WTC11 (cell line): ENCODE data around the gene HYDIN. TPM values are rescaled to one million over a fixed set of nuclear protein-coding genes. Genes with fewer than 3 reads are reported as not detected.

Experiments
- ATAC-seq: fragments of 200-7000 bp; cut with Tn5 transposase; 2 replicates; pipeline ENCODE4 v1.10.0; 2021; ENCODE audit warnings: mild to moderate bottlenecking, moderate library complexity
- CTCF ChIA-PET: fragments of 300-600 bp; sonication (Branson Sonifier 250); formaldehyde crosslinking; loops from one replicate; lab custom pipeline; 2021; ENCODE audit warnings: antibody characterized with exemption; lab: Charles Lee
- POLR2A ChIA-PET: fragments of 350-600 bp; sonication (Branson Sonifier 250); formaldehyde crosslinking; loops from one replicate; lab custom pipeline; 2021; ENCODE audit warnings: antibody characterized with exemption; lab: Charles Lee
- DNase-seq: peaks from one replicate; pipeline ENCODE4 v3.0.0; 2021; ENCODE audit warnings: low spot score
- H3K27ac Mint-ChIP-seq: 2 replicates; pipeline ENCODE4 v1.8.0; 2021; ENCODE audit warnings: mixed read lengths
- H3K27me3 Mint-ChIP-seq: 2 replicates; pipeline ENCODE4 v1.8.0; 2021; ENCODE audit warnings: low read depth, mild to moderate bottlenecking, moderate library complexity, mixed read lengths
- H3K36me3 Mint-ChIP-seq: 2 replicates; pipeline ENCODE4 v1.8.0; 2021; ENCODE audit warnings: mixed read lengths
- H3K4me1 Mint-ChIP-seq: 2 replicates; pipeline ENCODE4 v1.8.0; 2022; ENCODE audit warnings: mixed read lengths
- H3K4me3 Mint-ChIP-seq: 2 replicates; pipeline ENCODE4 v1.8.0; 2021; ENCODE audit warnings: mild to moderate bottlenecking, moderate library complexity, mixed read lengths
- H3K9me3 Mint-ChIP-seq: 2 replicates; pipeline ENCODE4 v1.8.0; 2021; ENCODE audit warnings: mixed read lengths
- ATF3 ChIP-seq: sonication (generic); formaldehyde crosslinking; conservative IDR thresholded peaks from 2 replicates; pipeline ENCODE4 v1.8.1; 2022; ENCODE audit warnings: mild to moderate bottlenecking, missing genetic modification reagents
- CTCF ChIP-seq: fragments of 200-600 bp; IDR thresholded peaks from 2 replicates; pipeline ENCODE4 v1.8.0; 2022; ENCODE audit warnings: antibody characterized with exemption
- ETV6 ChIP-seq: sonication (generic); formaldehyde crosslinking; IDR thresholded peaks from 2 replicates; pipeline ENCODE4 v1.8.1; 2022; ENCODE audit warnings: mild to moderate bottlenecking, missing genetic modification reagents
- GRHL2 ChIP-seq: fragments of 250-450 bp; sonication (Bioruptor Pico); IDR thresholded peaks from 2 replicates; pipeline ENCODE4 v1.8.0; 2022; ENCODE audit warnings: mild to moderate bottlenecking, moderate library complexity; ENCODE audit not compliant: insufficient replicate concordance, severe bottlenecking
- GTF2I ChIP-seq: fragments of 250-450 bp; sonication (Bioruptor Pico); conservative IDR thresholded peaks from 2 replicates; pipeline ENCODE4 v1.4.0; 2021; ENCODE audit warnings: mild to moderate bottlenecking
- IRF2 ChIP-seq: sonication (generic); formaldehyde crosslinking; IDR thresholded peaks from 2 replicates; pipeline ENCODE4 v1.8.0; 2022; ENCODE audit warnings: low read depth, missing genetic modification reagents, borderline replicate concordance
- JAZF1 ChIP-seq: fragments of 250-450 bp; sonication (Bioruptor Pico); IDR thresholded peaks from 2 replicates; pipeline ENCODE4 v1.9.0; 2021; ENCODE audit warnings: moderate library complexity, mild to moderate bottlenecking, inconsistent platforms
- MLX ChIP-seq: sonication (generic); formaldehyde crosslinking; IDR thresholded peaks from 2 replicates; pipeline ENCODE4 v1.8.1; 2023; ENCODE audit warnings: mild to moderate bottlenecking, missing genetic modification reagents, moderate library complexity
- NFYB ChIP-seq: sonication (generic); formaldehyde crosslinking; conservative IDR thresholded peaks from 2 replicates; pipeline ENCODE4 v1.8.0; 2022; ENCODE audit warnings: low read depth, missing genetic modification reagents
- OVOL2 ChIP-seq: fragments of 250-450 bp; sonication (Bioruptor Pico); IDR thresholded peaks from 2 replicates; pipeline ENCODE4 v1.9.0; 2021; ENCODE audit warnings: mild to moderate bottlenecking, borderline replicate concordance
- PRRX2 ChIP-seq: fragments of 250-450 bp; sonication (Bioruptor Pico); IDR thresholded peaks from 2 replicates; pipeline ENCODE4 v1.8.0; 2021; ENCODE audit warnings: mild to moderate bottlenecking
- RELA ChIP-seq: sonication (generic); formaldehyde crosslinking; IDR thresholded peaks from 2 replicates; pipeline ENCODE4 v1.8.1; 2022; ENCODE audit warnings: missing genetic modification reagents, mild to moderate bottlenecking, borderline replicate concordance
- STAT6 ChIP-seq: sonication (generic); formaldehyde crosslinking; conservative IDR thresholded peaks from 2 replicates; pipeline ENCODE4 v1.8.1; 2023; ENCODE audit warnings: mild to moderate bottlenecking, low read depth, missing genetic modification reagents, moderate library complexity
- TEAD4 ChIP-seq: sonication (generic); formaldehyde crosslinking; IDR thresholded peaks from 2 replicates; pipeline ENCODE4 v1.8.0; 2022; ENCODE audit warnings: mild to moderate bottlenecking, missing genetic modification reagents
- USF2 ChIP-seq: sonication (generic); formaldehyde crosslinking; IDR thresholded peaks from 2 replicates; pipeline ENCODE4 v1.8.1; 2023; ENCODE audit warnings: mild to moderate bottlenecking, missing genetic modification reagents, moderate library complexity
- ZBTB21 ChIP-seq: sonication (generic); formaldehyde crosslinking; IDR thresholded peaks from 2 replicates; pipeline ENCODE4 v1.8.1; 2023; ENCODE audit warnings: mild to moderate bottlenecking, missing genetic modification reagents, borderline replicate concordance
- ZBTB43 ChIP-seq: sonication (generic); formaldehyde crosslinking; IDR thresholded peaks from 2 replicates; pipeline ENCODE4 v1.8.1; 2023; ENCODE audit warnings: mild to moderate bottlenecking, missing genetic modification reagents
- ZMAT4 ChIP-seq: fragments of 250-450 bp; sonication (Bioruptor Pico); IDR thresholded peaks from 2 replicates; pipeline ENCODE4 v1.9.0; 2021; ENCODE audit warnings: mild to moderate bottlenecking
- ZNF396 ChIP-seq: fragments of 250-450 bp; sonication (Bioruptor Pico); IDR thresholded peaks from 2 replicates; pipeline ENCODE4 v1.8.0; 2021; ENCODE audit warnings: mild to moderate bottlenecking, moderate library complexity, borderline replicate concordance
- total RNA-seq: library from RNA; stranded (reverse); gene quantifications from 3 replicates; pipeline ENCODE4 v1.2.3, GENCODE V29; 2021

HYDIN gene
- total RNA-seq, 1 experiment from 2014 or later = 2.6 TPM

- H3K27ac Mint-ChIP-seq = no peak overlapping the region
- peaks cover 25% of the 10 kb centered on the region for H3K4me1 Mint-ChIP-seq
- no peaks in the 10 kb centered on the region for H3K9me3 Mint-ChIP-seq
- ATAC-seq (no peak), DNase-seq (no peak)
- no peak overlapping the region for H3K4me3 Mint-ChIP-seq
- POLR2A ChIA-PET = no interaction called here
- no peaks in the 10 kb centered on the region for H3K27me3 Mint-ChIP-seq
- H3K36me3 Mint-ChIP-seq = no peaks in the 10 kb centered on the region
- no peak for TF ChIP-seq JAZF1 (CRISPR knock-in tag)
- TF ChIP-seq ZNF396 (CRISPR knock-in tag) = no peak
- no peak for TF ChIP-seq ZMAT4 (CRISPR knock-in tag)
- TF ChIP-seq ZBTB43 (CRISPR knock-in tag) = no peak
- TF ChIP-seq ETV6 (CRISPR knock-in tag) = no peak
- no peak for TF ChIP-seq USF2 (CRISPR knock-in tag)
- TF ChIP-seq STAT6 = no peak
- TF ChIP-seq ZBTB21 = no peak
- no peak for TF ChIP-seq OVOL2
- TF ChIP-seq ATF3 (CRISPR knock-in tag) = no peak
- TF ChIP-seq NFYB (CRISPR knock-in tag) = no peak
- no peak for TF ChIP-seq TEAD4 (CRISPR knock-in tag)
- no peak for TF ChIP-seq RELA
- no peak for TF ChIP-seq GRHL2 (CRISPR knock-in tag)
- TF ChIP-seq CTCF = no peak
- no peak for TF ChIP-seq IRF2
- TF ChIP-seq MLX (CRISPR knock-in tag) = no peak
- TF ChIP-seq PRRX2 (CRISPR knock-in tag) = no peak
- TF ChIP-seq GTF2I (CRISPR knock-in tag) = no peak
- CTCF ChIA-PET = interaction anchor here (0.6 to 4.1 kb wide), 5 partner anchors 12 to 375 kb away, joined by 3 to 73 read pairs (median 10); partner anchors contain the start of gene MARVELD3
Measured at GRCh38 chr16:71250461-71251235, 20.1 kb upstream of the HYDIN start.
